WI38 (cell line): ENCODE results near the gene KIF9.
"Not testable (repeated sequence)": the region's sequence is repeated elsewhere in the genome, so short reads cannot be mapped to it uniquely, and the experiment has no call there.

Experiments
- H3K4me3 ChIP-seq: 2 replicates; pipeline ENCODE4 v1.5.1; 2011; ENCODE audit warnings: low read depth, mild to moderate bottlenecking, control low read depth, low read length
- TF ChIP-seq, protein P1 (sequence below): IDR thresholded peaks from 2 replicates; pipeline ENCODE4 v1.5.1; 2012; ENCODE audit warnings: low read depth, mild to moderate bottlenecking, control low read depth, low read length

KIF9 gene

GRCh38 chr3:47194994-47195393 lies 87.6 kb downstream of the KIF9 start:
- no peak overlapping the region for H3K4me3 ChIP-seq
- TF ChIP-seq, protein P1, sequence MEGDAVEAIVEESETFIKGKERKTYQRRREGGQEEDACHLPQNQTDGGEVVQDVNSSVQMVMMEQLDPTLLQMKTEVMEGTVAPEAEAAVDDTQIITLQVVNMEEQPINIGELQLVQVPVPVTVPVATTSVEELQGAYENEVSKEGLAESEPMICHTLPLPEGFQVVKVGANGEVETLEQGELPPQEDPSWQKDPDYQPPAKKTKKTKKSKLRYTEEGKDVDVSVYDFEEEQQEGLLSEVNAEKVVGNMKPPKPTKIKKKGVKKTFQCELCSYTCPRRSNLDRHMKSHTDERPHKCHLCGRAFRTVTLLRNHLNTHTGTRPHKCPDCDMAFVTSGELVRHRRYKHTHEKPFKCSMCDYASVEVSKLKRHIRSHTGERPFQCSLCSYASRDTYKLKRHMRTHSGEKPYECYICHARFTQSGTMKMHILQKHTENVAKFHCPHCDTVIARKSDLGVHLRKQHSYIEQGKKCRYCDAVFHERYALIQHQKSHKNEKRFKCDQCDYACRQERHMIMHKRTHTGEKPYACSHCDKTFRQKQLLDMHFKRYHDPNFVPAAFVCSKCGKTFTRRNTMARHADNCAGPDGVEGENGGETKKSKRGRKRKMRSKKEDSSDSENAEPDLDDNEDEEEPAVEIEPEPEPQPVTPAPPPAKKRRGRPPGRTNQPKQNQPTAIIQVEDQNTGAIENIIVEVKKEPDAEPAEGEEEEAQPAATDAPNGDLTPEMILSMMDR, result no peak

- no peak overlapping the region for H3K4me3 ChIP-seq
- TF ChIP-seq, protein P1, result no peak
Observed at GRCh38 chr3:47193871-47194859, 88.4 kb downstream of the KIF9 start.

- TF ChIP-seq, protein P1, result no peak
- H3K4me3 ChIP-seq, result no peak overlapping the region
Observed at GRCh38 chr3:47186285-47186684, 96.3 kb downstream of the KIF9 start.

GRCh38 chr3:47181685-47182084 lies 100.9 kb downstream of the KIF9 start:
- H3K4me3 ChIP-seq, result not testable (repeated sequence)

GRCh38 chr3:47180011-47180410 lies 102.6 kb downstream of the KIF9 start:
- H3K4me3 ChIP-seq, result not testable (repeated sequence)
